ENCODE data around the gene CAD. TPM values are rescaled to one million over a fixed set of nuclear protein-coding genes. Genes with fewer than 3 reads are reported as not detected.
A peak's percentile ranks its signal among the peaks of the same experiment; 100 is the strongest.

CAD gene
- total RNA-seq, 1 experiment from 2014 or later, result 86.4 TPM

- POLR2A ChIA-PET, result interaction anchor here (1.6 kb wide), 1 partner anchor 75 kb away, joined by 3 read pairs; no protein-coding TSS in a partner anchor
- Mint-ChIP-seq H3K4me1 (ENCODE audit: low read depth, unreplicated experiment) (peaks cover 20% of the 10 kb centered on the region), H3K4me3 (ENCODE audit: unreplicated experiment) (peak overlapping the region; percentile 98), H3K9me3 (ENCODE audit: unreplicated experiment) (no peaks in the 10 kb centered on the region), H3K36me3 (ENCODE audit: insufficient read depth, unreplicated experiment) (peaks cover 64% of the 10 kb centered on the region), H3K27ac (ENCODE audit: unreplicated experiment) (no peak overlapping the region), H3K27me3 (ENCODE audit: insufficient read depth, unreplicated experiment) (no peaks in the 10 kb centered on the region)
- Histone ChIP-seq H3K4me3 (ENCODE audit: low read depth, low read length) (peak overlapping the region; percentile 88; the same call in 1 of the 2 replicates), H3K36me3 (ENCODE audit: control insufficient read depth, insufficient read depth, low read length) (peaks cover 8% of the 10 kb centered on the region), H3K27me3 (replicated peaks; ENCODE audit: control insufficient read depth, insufficient read depth, low read length) (no peaks in the 10 kb centered on the region), H3K4me1 (peaks cover 19% of the 10 kb centered on the region), H3K9me3 (no peaks in the 10 kb centered on the region)
- no peak for DNase-seq
- intact Hi-C loops (cut with micrococcal nuclease; ENCODE audit: unreplicated experiment), result loop anchor here (5.0 kb wide), 1 partner anchor 44 kb away; the partner anchor contains the start of gene SLC30A3
- no TSS peak for BruUV-seq (replicated peaks)
- CTCF ChIA-PET, result interaction anchor here (0.6 kb wide), 1 partner anchor 9 kb away, joined by 4 read pairs; no protein-coding TSS in a partner anchor
- no peak for TF ChIP-seq CTCF (IDR thresholded peaks at IDR 0.05; ENCODE audit: insufficient read depth in 1 of 2, low read depth in 1 of 2, low read length in 1 of 2, severe bottlenecking in 1 of 2, unreplicated experiment in 1 of 2)
Measured at GRCh38 chr2:27218614-27219013, 1.4 kb downstream of the CAD start.

GRCh38 chr2:27219091-27219490, 1.9 kb downstream of the CAD start:
- Histone ChIP-seq H3K9me3 (no peaks in the 10 kb centered on the region), H3K4me1 (peaks cover 16% of the 10 kb centered on the region), H3K27me3 (replicated peaks; ENCODE audit: control insufficient read depth, insufficient read depth, low read length) (no peaks in the 10 kb centered on the region), H3K4me3 (ENCODE audit: low read depth, low read length) (no peak overlapping the region), H3K36me3 (ENCODE audit: control insufficient read depth, insufficient read depth, low read length) (peaks cover 8% of the 10 kb centered on the region)
- Mint-ChIP-seq H3K4me1 (ENCODE audit: low read depth, unreplicated experiment) (peaks cover 17% of the 10 kb centered on the region), H3K27me3 (ENCODE audit: insufficient read depth, unreplicated experiment) (no peaks in the 10 kb centered on the region), H3K27ac (ENCODE audit: unreplicated experiment) (no peak overlapping the region), H3K4me3 (ENCODE audit: unreplicated experiment) (peak overlapping the region; percentile 98), H3K9me3 (ENCODE audit: unreplicated experiment) (no peaks in the 10 kb centered on the region), H3K36me3 (ENCODE audit: insufficient read depth, unreplicated experiment) (peaks cover 66% of the 10 kb centered on the region)
- POLR2A ChIA-PET, result no interaction called here
- no peak for TF ChIP-seq CTCF (IDR thresholded peaks at IDR 0.05; ENCODE audit: insufficient read depth in 1 of 2, low read depth in 1 of 2, low read length in 1 of 2, severe bottlenecking in 1 of 2, unreplicated experiment in 1 of 2)
- CTCF ChIA-PET, result interaction anchor here (0.6 kb wide), 1 partner anchor 10 kb away, joined by 4 read pairs; no protein-coding TSS in a partner anchor
- intact Hi-C loops (cut with micrococcal nuclease; ENCODE audit: unreplicated experiment), result loop anchor here (5.0 kb wide), 1 partner anchor 43 kb away; the partner anchor contains the start of gene SLC30A3
- DNase-seq, result no peak
- BruUV-seq (replicated peaks), result no TSS peak

- no peak for DNase-seq
- ChIA-PET CTCF (no interaction called here), POLR2A (interaction anchor here (0.6 kb wide), 1 partner anchor 11 kb away, joined by 3 read pairs; no protein-coding TSS in a partner anchor)
- peaks cover 8% of the 10 kb centered on the region for H3K36me3 ChIP-seq (ENCODE audit: control insufficient read depth, insufficient read depth, low read length)
- H3K27me3 ChIP-seq (replicated peaks; ENCODE audit: control insufficient read depth, insufficient read depth, low read length), result no peaks in the 10 kb centered on the region
- intact Hi-C loops (cut with micrococcal nuclease; ENCODE audit: unreplicated experiment), result no loop called here
- Mint-ChIP-seq H3K4me3 (ENCODE audit: unreplicated experiment) (no peak overlapping the region), H3K4me1 (ENCODE audit: low read depth, unreplicated experiment) (peaks cover 17% of the 10 kb centered on the region), H3K27ac (ENCODE audit: unreplicated experiment) (no peak overlapping the region), H3K27me3 (ENCODE audit: insufficient read depth, unreplicated experiment) (no peaks in the 10 kb centered on the region), H3K36me3 (ENCODE audit: insufficient read depth, unreplicated experiment) (peaks cover 76% of the 10 kb centered on the region), H3K9me3 (ENCODE audit: unreplicated experiment) (no peaks in the 10 kb centered on the region)
- no peaks in the 10 kb centered on the region for H3K9me3 ChIP-seq
- TF ChIP-seq CTCF (IDR thresholded peaks at IDR 0.05; ENCODE audit: insufficient read depth in 1 of 2, low read depth in 1 of 2, low read length in 1 of 2, severe bottlenecking in 1 of 2, unreplicated experiment in 1 of 2), result no peak
- peaks cover 16% of the 10 kb centered on the region for H3K4me1 ChIP-seq
- BruUV-seq (replicated peaks), result no TSS peak
- no peak overlapping the region for H3K4me3 ChIP-seq (ENCODE audit: low read depth, low read length)
Measured at GRCh38 chr2:27220091-27220490, 2.9 kb downstream of the CAD start.
